Testis (tissue), 2 donors: ENCODE data around the gene CCDC40.

Source experiments
- CTCF ChIP-seq, 3 experiments: fragments of 450-650 bp in 2 of 3; fragments of 200-600 bp in 1 of 3; sonication (generic) in 1 of 3; IDR thresholded peaks; one replicate each; pipeline ENCODE4 v1.5.1; 2016 to 2019; ENCODE audit warnings: antibody characterized with exemption in 3 of 3, mild to moderate bottlenecking in 2 of 3, moderate library complexity in 1 of 3
- POLR2A ChIP-seq: fragments of 450-650 bp; IDR thresholded peaks from one replicate; pipeline ENCODE4 v1.6.1; 2017; ENCODE audit warnings: antibody characterized with exemption, mild to moderate bottlenecking, moderate library complexity

- TF ChIP-seq CTCF (IDR thresholded peaks at IDR 0.05) (no peak), POLR2A (no peak)
These were observed 71.9 kb downstream of the CCDC40 start for GRCh38 chr17:80108036-80108971.
